H1 (cell line): ENCODE data around the gene TCF20. TPM values are rescaled to one million over a fixed set of nuclear protein-coding genes. Genes with fewer than 3 reads are reported as not detected.

Source experiments
- CTCF ChIA-PET: fragments of 300-600 bp; sonication (Branson Sonifier 250); formaldehyde crosslinking; loops from one replicate; lab custom pipeline; 2021; ENCODE audit not compliant: partially characterized antibody; lab: Charles Lee
- POLR2A ChIA-PET: fragments of 300-600 bp; sonication (Branson Sonifier 250); formaldehyde crosslinking; loops from one replicate; lab custom pipeline; 2021; ENCODE audit warnings: inconsistent platforms; ENCODE audit not compliant: partially characterized antibody; lab: Charles Lee
- DNase-seq, 2 experiments: peaks; one replicate each; pipeline versions ENCODE4 v3.0.0 to v3.0.0-alpha.2; 2010 to 2022; ENCODE audit warnings: low spot score in 2 of 2, low read depth in 1 of 2, mixed read lengths in 1 of 2
- FAIRE-seq: peaks from 2 replicates; lab custom pipeline; 2011; peaks lifted over from hg19 to GRCh38; lab: Jason Lieb, UNC
- H2AFZ ChIP-seq: 2 replicates; pipeline ENCODE4 v1.8.1; 2012; ENCODE audit warnings: low read length, inconsistent platforms
- H2AK5ac ChIP-seq: 2 replicates; pipeline ENCODE4 v1.6.1; 2013; ENCODE audit warnings: low read depth, low read length
- H2BK120ac ChIP-seq: replicated peaks from 2 replicates; pipeline ENCODE3; 2013; ENCODE audit warnings: low read depth, low read length, inconsistent platforms
- H2BK12ac ChIP-seq: 2 replicates; pipeline ENCODE4 v1.6.1; 2013; ENCODE audit warnings: low read depth, low read length
- H2BK15ac ChIP-seq: 2 replicates; pipeline ENCODE4 v1.6.1; 2013; ENCODE audit warnings: low read length
- H2BK20ac ChIP-seq: 2 replicates; pipeline ENCODE4 v1.6.1; 2013; ENCODE audit warnings: low read length
- H2BK5ac ChIP-seq: 2 replicates; pipeline ENCODE4 v1.6.1; 2013; ENCODE audit warnings: low read depth, low read length
- H3K14ac ChIP-seq: 2 replicates; pipeline ENCODE4 v1.6.1; 2013; ENCODE audit warnings: inconsistent platforms; ENCODE audit not compliant: insufficient read length
- H3K18ac ChIP-seq: 2 replicates; pipeline ENCODE4 v1.6.1; 2013; ENCODE audit warnings: low read length; ENCODE audit errors: extremely low read depth
- H3K23ac ChIP-seq: 2 replicates; pipeline ENCODE4 v1.6.1; 2013; ENCODE audit warnings: inconsistent platforms; ENCODE audit not compliant: insufficient read length
- H3K23me2 ChIP-seq: 2 replicates; pipeline ENCODE4 v1.6.1; 2013; ENCODE audit warnings: low read depth, low read length
- H3K27ac ChIP-seq: 2 replicates; pipeline ENCODE4 v1.6.1; 2011; ENCODE audit warnings: low read depth, low read length, inconsistent platforms
- H3K27me3 ChIP-seq, 4 experiments: replicated peaks in 1 of 4; 1 replicate in 1 of 4; 2 replicates in 3 of 4; pipeline versions ENCODE4 v1.6.1 to v1.8.1; 2011 to 2013; ENCODE audit warnings: low read length in 3 of 4, mild to moderate bottlenecking in 3 of 4, inconsistent platforms in 2 of 4, mixed read lengths in 2 of 4, moderate library complexity in 1 of 4; ENCODE audit not compliant: control insufficient read depth in 3 of 4, insufficient read depth in 3 of 4; ENCODE audit errors: extremely low read depth in 1 of 4
- H3K36me3 ChIP-seq, 4 experiments: 2 replicates each; pipeline versions ENCODE4 v1.6.1 to v1.8.1; 2011 to 2013; ENCODE audit warnings: mild to moderate bottlenecking in 4 of 4, low read length in 3 of 4, moderate library complexity in 2 of 4, control low read depth in 1 of 4, inconsistent platforms in 1 of 4; ENCODE audit not compliant: insufficient read depth in 4 of 4, control insufficient read depth in 2 of 4
- H3K4ac ChIP-seq: replicated peaks from 2 replicates; pipeline ENCODE3; 2013; ENCODE audit warnings: low read length, low read depth, mixed read lengths, inconsistent platforms; ENCODE audit not compliant: insufficient read length
- H3K4me1 ChIP-seq, 4 experiments: replicated peaks in 1 of 4; 1 replicate in 1 of 4; 2 replicates in 3 of 4; pipeline versions ENCODE4 v1.6.1 to v1.8.1; 2011 to 2013; ENCODE audit warnings: low read length in 3 of 4, inconsistent platforms in 2 of 4, mixed read lengths in 1 of 4; ENCODE audit not compliant: insufficient read depth in 4 of 4, control insufficient read depth in 3 of 4
- H3K4me2 ChIP-seq, 2 experiments: 2 replicates each; pipeline versions ENCODE4 v1.6.1 to v1.8.1; 2011 to 2013; ENCODE audit warnings: low read depth in 2 of 2, low read length in 2 of 2, control low read depth in 1 of 2, inconsistent platforms in 1 of 2, mild to moderate bottlenecking in 1 of 2; ENCODE audit not compliant: insufficient read depth in 1 of 2
- H3K4me3 ChIP-seq, 4 experiments: fragments of 200-600, 300-600 bp in 1 of 4; sonication (generic), shearing (Covaris generic), sonication (Bioruptor Twin) in 1 of 4; 2 replicates each; pipeline versions ENCODE4 v1.5.1 to v1.8.1; 2011 to 2016; ENCODE audit warnings: low read length in 4 of 4, low read depth in 3 of 4, control low read depth in 2 of 4, inconsistent platforms in 2 of 4, mild to moderate bottlenecking in 2 of 4, mixed read lengths in 1 of 4, moderate library complexity in 1 of 4; ENCODE audit not compliant: insufficient read depth in 2 of 4; ENCODE audit errors: extremely low read depth in 1 of 4
- H3K56ac ChIP-seq: replicated peaks from 2 replicates; pipeline ENCODE3; 2013; ENCODE audit warnings: low read depth, mild to moderate bottlenecking, mixed read lengths, low read length, inconsistent platforms; ENCODE audit not compliant: insufficient read length
- H3K79me1 ChIP-seq: 2 replicates; pipeline ENCODE4 v1.6.1; 2013; ENCODE audit warnings: low read depth, low read length, control low read depth
- H3K79me2 ChIP-seq, 2 experiments: 2 replicates each; pipeline versions ENCODE4 v1.6.1 to v1.8.1; 2012 to 2013; ENCODE audit warnings: low read length in 2 of 2, mild to moderate bottlenecking in 2 of 2, inconsistent platforms in 1 of 2; ENCODE audit not compliant: insufficient read depth in 2 of 2, control insufficient read depth in 1 of 2
- H3K9ac ChIP-seq, 4 experiments: replicated peaks in 1 of 4; 1 replicate in 1 of 4; 2 replicates in 3 of 4; pipeline versions ENCODE4 v1.6.1 to v1.8.1; 2011 to 2013; ENCODE audit warnings: low read depth in 3 of 4, low read length in 3 of 4, control low read depth in 2 of 4, mild to moderate bottlenecking in 2 of 4, moderate library complexity in 2 of 4, inconsistent platforms in 1 of 4; ENCODE audit errors: extremely low read depth in 1 of 4
- H3K9me3 ChIP-seq, 2 experiments: 2 replicates each; pipeline versions ENCODE4 v1.6.1 to v1.8.1; 2012 to 2013; ENCODE audit warnings: mild to moderate bottlenecking in 2 of 2, moderate library complexity in 2 of 2, control low read depth in 1 of 2, inconsistent platforms in 1 of 2, low read depth in 1 of 2, low read length in 1 of 2, mixed read lengths in 1 of 2; ENCODE audit not compliant: insufficient read depth in 2 of 2
- H4K20me1 ChIP-seq, 2 experiments: replicated peaks in 1 of 2; 2 replicates each; pipeline versions ENCODE3 to v1.8.1; 2011 to 2013; ENCODE audit warnings: inconsistent platforms in 2 of 2, low read length in 2 of 2, mild to moderate bottlenecking in 1 of 2; ENCODE audit not compliant: insufficient read depth in 2 of 2, control insufficient read depth in 1 of 2
- H4K5ac ChIP-seq: 2 replicates; pipeline ENCODE4 v1.6.1; 2013; ENCODE audit warnings: low read length, low read depth, mixed read lengths, inconsistent platforms; ENCODE audit not compliant: insufficient read length
- H4K8ac ChIP-seq: 2 replicates; pipeline ENCODE4 v1.8.0; 2013; ENCODE audit warnings: mild to moderate bottlenecking, moderate library complexity, low read length, inconsistent platforms; ENCODE audit not compliant: insufficient read depth; ENCODE audit errors: extremely low read depth
- H4K91ac ChIP-seq: replicated peaks from 2 replicates; pipeline ENCODE3; 2013; ENCODE audit warnings: low read length, mixed read lengths, inconsistent platforms; ENCODE audit not compliant: insufficient read length
- CHD1 ChIP-seq: IDR thresholded peaks from 2 replicates; pipeline ENCODE4 v1.6.1; 2012; ENCODE audit warnings: low read depth, low read length, improper control_type of control experiment
- SIN3A ChIP-seq, 2 experiments: IDR thresholded peaks in 1 of 2; conservative IDR thresholded peaks in 1 of 2; 2 replicates each; pipeline ENCODE4 v1.6.1; 2011 to 2012; ENCODE audit warnings: low read length in 2 of 2, improper control_type of control experiment in 1 of 2, low read depth in 1 of 2, mild to moderate bottlenecking in 1 of 2
- WGBS, 2 experiments: shearing (Covaris generic) in 1 of 2; methylation state at CpG; one replicate each; pipeline versions ENCODE4 v1.1.6 to v1.1.7; 2013 to 2015; ENCODE audit warnings: low lambda C conversion rate in 2 of 2, mixed read lengths in 2 of 2, inconsistent platforms in 1 of 2, low coverage in 1 of 2, missing lambda C conversion rate in 1 of 2; ENCODE audit not compliant: insufficient replicate concordance in 2 of 2, insufficient coverage in 1 of 2, insufficient read length in 1 of 2; ENCODE audit errors: extremely low coverage in 1 of 2, missing lambda C conversion rate in 1 of 2; 5-methylcytosine and 5-hydroxymethylcytosine counted together
- polyA plus RNA-seq, 7 experiments: library from polyadenylated mRNA; depleted of rRNA in 3 of 7; stranded (reverse) in 5 of 7; unstranded in 2 of 7; fragments of >200 nt in 5 of 7; fragments of 200-250 nt in 2 of 7; gene quantifications; 1 replicate in 5 of 7; 2 replicates in 1 of 7; 4 replicates in 1 of 7; pipeline versions ENCODE4 v1.2.1 to v1.2.3, GENCODE V29; 2011 to 2013; ENCODE audit warnings: missing spikeins in 2 of 7, mixed read lengths in 2 of 7
- total RNA-seq: library from RNA; stranded (reverse); fragmentation: NEBNext Ultra II Directional; extraction: Animal tissue kit (Norgen Biotek cat#: 25700); gene quantifications from 2 replicates; pipeline ENCODE4 v1.2.1, GENCODE V29; 2021

The TCF20 gene
- total and polyA plus RNA-seq, 2 of the 8 experiments (the other 6 are each of a cell fraction or from before 2014, with no cell fraction given): 22.0 to 79.8 TPM

DNA sequence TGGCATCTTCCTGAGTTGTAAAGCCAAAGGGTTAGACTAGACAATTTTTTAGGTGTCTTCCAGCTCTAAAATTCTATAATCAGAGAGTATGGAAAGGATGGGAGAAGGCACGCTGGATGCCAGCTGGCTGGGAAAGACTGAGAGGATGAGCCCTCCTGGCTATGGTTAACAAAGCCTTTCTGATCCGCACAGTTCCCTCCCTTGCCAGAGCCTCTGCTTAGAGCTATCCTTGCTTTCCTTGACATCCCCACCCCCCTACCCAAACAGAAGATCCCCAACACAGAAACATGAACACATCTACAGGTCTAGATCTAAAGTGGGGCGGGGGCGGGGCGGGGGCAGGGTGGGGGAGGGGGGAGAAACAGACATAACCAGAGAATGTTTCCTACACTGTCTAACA lies 6.5 kb downstream of the TCF20 start:
- CTCF ChIA-PET: interaction anchor here (0.6 kb wide), 1 partner anchor 66 kb away, joined by 3 read pairs; no protein-coding TSS in a partner anchor
- Histone ChIP-seq H3K27me3 (peaks cover 0 to 40% (median 12%) of the 10 kb centered on the region in 4 experiments; a peak in 4 of 7 replicates), H2BK120ac (no peak overlapping the region), H3K4me2 (no peak overlapping the region), H3K9me3 (no peaks in the 10 kb centered on the region), H3K4me1 (peaks cover 2 to 5% (median 4%) of the 10 kb centered on the region in 4 experiments; a peak in 4 of 7 replicates), H3K36me3 (no peaks in the 10 kb centered on the region), H4K91ac (no peak overlapping the region), H3K9ac (no peak overlapping the region), H4K20me1 (peaks cover 66 to 76% of the 10 kb centered on the region in 2 experiments), H3K27ac (no peak overlapping the region), H2AFZ (no peak overlapping the region), H3K56ac (no peak overlapping the region), H3K79me2 (peaks cover 44 to 96% of the 10 kb centered on the region in 2 experiments), H2BK12ac (no peak overlapping the region), H3K4me3 (no peak overlapping the region), H3K18ac (no peak overlapping the region), H2BK5ac (no peak overlapping the region), H2BK15ac (no peak overlapping the region), H3K14ac (no peak overlapping the region), H4K5ac (no peak overlapping the region), H3K79me1 (peaks cover 17% of the 10 kb centered on the region), H3K23me2 (peaks cover under 1% of the 10 kb centered on the region; the same call in 1 of the 2 replicates), H3K4ac (no peak overlapping the region), H4K8ac (no peak overlapping the region), H2AK5ac (no peak overlapping the region), H3K23ac (no peak overlapping the region), H2BK20ac (no peak overlapping the region)
- DNase-seq: no peak
- no peak for FAIRE-seq
- POLR2A ChIA-PET: no interaction called here
- WGBS, 2 experiments: 81% methylated on average over 2 of the region's 5 CpGs; no CpG with 5 or more reads in 1 of the 2 experiments
- no peak for TF ChIP-seq CHD1
- TF ChIP-seq SIN3A (conservative IDR thresholded peaks at IDR 0.05 in 1 of 2, IDR thresholded peaks at IDR 0.05 in 1 of 2; ENCODE audit: low read depth in 1 of 2, low read length in 2 of 2): no peak
